ENCODE results near the gene PPP1R3C. TPM values are rescaled to one million over a fixed set of nuclear protein-coding genes. Genes with fewer than 3 reads are reported as not detected.

PPP1R3C gene
- total RNA-seq, 1 experiment from 2014 or later: 0.30 TPM

DNA sequence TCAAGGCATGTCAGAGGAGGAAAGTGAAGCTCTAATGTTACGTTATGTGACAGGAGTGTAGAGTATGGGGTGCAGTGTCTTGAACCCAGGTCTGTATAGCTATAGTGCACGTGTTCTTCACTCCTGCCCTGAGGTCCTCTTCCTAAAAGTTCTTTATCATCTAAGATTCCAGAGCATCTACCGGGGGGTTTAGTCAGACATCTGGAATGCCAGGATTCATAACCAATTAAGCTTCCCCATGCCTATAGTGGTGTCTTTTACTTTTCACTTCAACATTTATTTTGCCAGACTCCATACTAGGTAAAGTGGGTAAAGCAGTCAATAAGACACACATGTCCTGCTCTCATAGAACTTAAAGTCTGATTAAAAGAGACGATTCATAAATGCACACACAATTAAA is 22.4 kb downstream of the PPP1R3C start:
- H3K36me3 Mint-ChIP-seq (ENCODE audit: insufficient read depth, unreplicated experiment): no peaks in the 10 kb centered on the region
- intact Hi-C loops (cut with micrococcal nuclease): no loop called here
- no peak overlapping the region for H3K27ac Mint-ChIP-seq (ENCODE audit: low read depth, unreplicated experiment)
- H3K27me3 Mint-ChIP-seq (ENCODE audit: insufficient read depth, unreplicated experiment): no peaks in the 10 kb centered on the region
- H3K4me3 Mint-ChIP-seq (ENCODE audit: unreplicated experiment): no peak overlapping the region
- H3K4me1 Mint-ChIP-seq (ENCODE audit: insufficient read depth, unreplicated experiment): peaks cover 34% of the 10 kb centered on the region
- TF ChIP-seq CTCF (IDR thresholded peaks at IDR 0.05; ENCODE audit: unreplicated experiment): no peak
- DNase-seq (ENCODE audit: unreplicated experiment): no peak
- ChIA-PET POLR2A (interaction anchor here (1.1 kb wide), 1 partner anchor 13 kb away, joined by 3 read pairs; no protein-coding TSS in a partner anchor), CTCF (interaction anchor here (0.9 kb wide), 1 partner anchor 25 kb away, joined by 4 read pairs; no protein-coding TSS in a partner anchor)
- no TSS peak for BruUV-seq (replicated peaks)
- peaks cover 8% of the 10 kb centered on the region for H3K9me3 Mint-ChIP-seq (ENCODE audit: unreplicated experiment)

- no peak for TF ChIP-seq CTCF (IDR thresholded peaks at IDR 0.05; ENCODE audit: unreplicated experiment)
- ChIA-PET CTCF (interaction anchor here (0.7 to 1.0 kb wide), 2 partner anchors 28 to 68 kb away, joined by 3 read pairs; no protein-coding TSS in a partner anchor), POLR2A (interaction anchor here (0.6 to 2.1 kb wide), 3 partner anchors 10 to 25 kb away, joined by 3 to 11 read pairs (median 3); partner anchors contain the start of gene PPP1R3C)
- peaks cover 31% of the 10 kb centered on the region for H3K4me1 Mint-ChIP-seq (ENCODE audit: insufficient read depth, unreplicated experiment)
- no peaks in the 10 kb centered on the region for H3K36me3 Mint-ChIP-seq (ENCODE audit: insufficient read depth, unreplicated experiment)
- H3K27ac Mint-ChIP-seq (ENCODE audit: low read depth, unreplicated experiment): no peak overlapping the region
- H3K4me3 Mint-ChIP-seq (ENCODE audit: unreplicated experiment): no peak overlapping the region
- no peaks in the 10 kb centered on the region for H3K27me3 Mint-ChIP-seq (ENCODE audit: insufficient read depth, unreplicated experiment)
- H3K9me3 Mint-ChIP-seq (ENCODE audit: unreplicated experiment): peaks cover 8% of the 10 kb centered on the region
- BruUV-seq (replicated peaks): no TSS peak
- intact Hi-C loops (cut with micrococcal nuclease): no loop called here
- no peak for DNase-seq (ENCODE audit: unreplicated experiment)
These were observed 25.0 kb downstream of the PPP1R3C start for GRCh38 chr10:91607646-91608403.

GRCh38 chr10:91605968-91606367 is 26.9 kb downstream of the PPP1R3C start:
- TF ChIP-seq CTCF (IDR thresholded peaks at IDR 0.05; ENCODE audit: unreplicated experiment): no peak
- Mint-ChIP-seq H3K4me1 (ENCODE audit: insufficient read depth, unreplicated experiment) (peaks cover 25% of the 10 kb centered on the region), H3K9me3 (ENCODE audit: unreplicated experiment) (peaks cover 8% of the 10 kb centered on the region), H3K4me3 (ENCODE audit: unreplicated experiment) (no peak overlapping the region), H3K36me3 (ENCODE audit: insufficient read depth, unreplicated experiment) (no peaks in the 10 kb centered on the region), H3K27me3 (ENCODE audit: insufficient read depth, unreplicated experiment) (no peaks in the 10 kb centered on the region), H3K27ac (ENCODE audit: low read depth, unreplicated experiment) (no peak overlapping the region)
- no peak for DNase-seq (ENCODE audit: unreplicated experiment)
- CTCF ChIA-PET: interaction anchor here (0.6 kb wide), 1 partner anchor 187 kb away, joined by 3 read pairs; no protein-coding TSS in a partner anchor
- intact Hi-C loops (cut with micrococcal nuclease): no loop called here
- POLR2A ChIA-PET: interaction anchor here (0.7 to 1.9 kb wide), 2 partner anchors 8 to 12 kb away, joined by 3 to 7 read pairs; no protein-coding TSS in a partner anchor
- no TSS peak for BruUV-seq (replicated peaks)
